Liver (tissue), 3 donors: ENCODE data around the gene ZIC1.

Source experiments
- RAD21 ChIP-seq, 2 donors: IDR thresholded peaks; 2 replicates each; pipeline ENCODE4 v1.6.1; 2016; ENCODE audit warnings: antibody characterized with exemption in 2 of 2, mild to moderate bottlenecking in 2 of 2
- TF ChIP-seq, protein P1 (sequence below): fragments of 150-350 bp; IDR thresholded peaks from 2 replicates; pipeline ENCODE4 v1.5.1; 2017; ENCODE audit warnings: improper control_type of control experiment, low read depth, low read length; ENCODE audit not compliant: missing input control
- TF ChIP-seq, protein P2 (sequence below): IDR thresholded peaks from 2 replicates; pipeline ENCODE4 v1.6.1; 2016; ENCODE audit warnings: antibody characterized with exemption
- donor health status: healthy.
- donor health status: healthy.

DNA sequence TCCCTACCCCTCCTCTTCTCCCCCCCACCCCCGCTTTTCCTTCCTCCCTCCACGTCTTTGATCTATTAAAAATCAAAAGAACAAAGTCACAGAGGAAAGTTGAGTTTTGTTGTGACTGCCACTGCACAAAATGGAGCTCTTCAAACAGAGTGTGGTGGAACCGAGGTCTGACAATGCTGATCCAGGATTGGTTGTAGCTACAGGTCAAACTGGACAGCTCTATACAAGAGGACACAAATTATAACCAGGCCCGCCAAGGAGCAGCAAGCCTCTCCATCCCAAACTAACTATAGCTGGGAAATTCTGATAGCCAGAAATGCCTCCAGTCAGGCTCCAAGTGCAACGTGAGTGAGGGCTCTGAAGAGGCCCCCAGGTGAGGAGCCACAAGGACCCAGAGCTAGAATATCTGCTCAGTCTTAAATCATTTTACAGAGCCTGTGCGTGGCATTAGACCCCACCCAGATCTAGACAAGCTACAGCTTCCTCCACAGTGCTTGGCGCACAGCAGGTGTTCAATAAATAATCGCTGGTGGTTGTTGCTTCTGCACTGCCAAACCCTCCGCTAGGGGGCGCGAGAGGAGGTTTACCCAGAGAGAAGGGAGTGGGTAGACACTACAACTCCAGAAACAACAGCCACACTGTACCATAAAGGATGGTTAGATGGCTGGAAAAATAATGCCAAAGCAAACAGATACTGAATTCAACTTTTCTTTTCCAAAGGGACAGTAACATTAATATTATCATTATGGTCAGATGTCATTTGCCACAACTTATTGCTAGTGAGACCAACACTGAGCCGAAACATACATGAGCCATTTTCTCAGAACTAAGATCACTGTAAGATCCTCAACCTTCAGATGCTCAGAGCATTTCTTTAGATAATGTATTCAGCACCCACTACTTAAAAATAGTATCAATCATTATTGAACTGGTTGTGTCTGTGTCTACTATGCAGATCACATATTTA is 47.4 kb upstream of the ZIC1 start:
- TF ChIP-seq, protein P1, sequence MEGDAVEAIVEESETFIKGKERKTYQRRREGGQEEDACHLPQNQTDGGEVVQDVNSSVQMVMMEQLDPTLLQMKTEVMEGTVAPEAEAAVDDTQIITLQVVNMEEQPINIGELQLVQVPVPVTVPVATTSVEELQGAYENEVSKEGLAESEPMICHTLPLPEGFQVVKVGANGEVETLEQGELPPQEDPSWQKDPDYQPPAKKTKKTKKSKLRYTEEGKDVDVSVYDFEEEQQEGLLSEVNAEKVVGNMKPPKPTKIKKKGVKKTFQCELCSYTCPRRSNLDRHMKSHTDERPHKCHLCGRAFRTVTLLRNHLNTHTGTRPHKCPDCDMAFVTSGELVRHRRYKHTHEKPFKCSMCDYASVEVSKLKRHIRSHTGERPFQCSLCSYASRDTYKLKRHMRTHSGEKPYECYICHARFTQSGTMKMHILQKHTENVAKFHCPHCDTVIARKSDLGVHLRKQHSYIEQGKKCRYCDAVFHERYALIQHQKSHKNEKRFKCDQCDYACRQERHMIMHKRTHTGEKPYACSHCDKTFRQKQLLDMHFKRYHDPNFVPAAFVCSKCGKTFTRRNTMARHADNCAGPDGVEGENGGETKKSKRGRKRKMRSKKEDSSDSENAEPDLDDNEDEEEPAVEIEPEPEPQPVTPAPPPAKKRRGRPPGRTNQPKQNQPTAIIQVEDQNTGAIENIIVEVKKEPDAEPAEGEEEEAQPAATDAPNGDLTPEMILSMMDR, result peak; percentile 47
- TF ChIP-seq, protein P2, sequence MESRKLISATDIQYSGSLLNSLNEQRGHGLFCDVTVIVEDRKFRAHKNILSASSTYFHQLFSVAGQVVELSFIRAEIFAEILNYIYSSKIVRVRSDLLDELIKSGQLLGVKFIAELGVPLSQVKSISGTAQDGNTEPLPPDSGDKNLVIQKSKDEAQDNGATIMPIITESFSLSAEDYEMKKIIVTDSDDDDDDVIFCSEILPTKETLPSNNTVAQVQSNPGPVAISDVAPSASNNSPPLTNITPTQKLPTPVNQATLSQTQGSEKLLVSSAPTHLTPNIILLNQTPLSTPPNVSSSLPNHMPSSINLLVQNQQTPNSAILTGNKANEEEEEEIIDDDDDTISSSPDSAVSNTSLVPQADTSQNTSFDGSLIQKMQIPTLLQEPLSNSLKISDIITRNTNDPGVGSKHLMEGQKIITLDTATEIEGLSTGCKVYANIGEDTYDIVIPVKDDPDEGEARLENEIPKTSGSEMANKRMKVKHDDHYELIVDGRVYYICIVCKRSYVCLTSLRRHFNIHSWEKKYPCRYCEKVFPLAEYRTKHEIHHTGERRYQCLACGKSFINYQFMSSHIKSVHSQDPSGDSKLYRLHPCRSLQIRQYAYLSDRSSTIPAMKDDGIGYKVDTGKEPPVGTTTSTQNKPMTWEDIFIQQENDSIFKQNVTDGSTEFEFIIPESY, result no peak
- TF ChIP-seq RAD21 (IDR thresholded peaks at IDR 0.05), result peak; percentile 46 to 57
